ENCODE measurements around the gene DACT3. TPM values are rescaled to one million over a fixed set of nuclear protein-coding genes. Genes with fewer than 3 reads are reported as not detected.

DACT3 gene
- total and polyA plus RNA-seq, 4 donors: 0.32 to 1.4 (median 1.0) TPM

DNA sequence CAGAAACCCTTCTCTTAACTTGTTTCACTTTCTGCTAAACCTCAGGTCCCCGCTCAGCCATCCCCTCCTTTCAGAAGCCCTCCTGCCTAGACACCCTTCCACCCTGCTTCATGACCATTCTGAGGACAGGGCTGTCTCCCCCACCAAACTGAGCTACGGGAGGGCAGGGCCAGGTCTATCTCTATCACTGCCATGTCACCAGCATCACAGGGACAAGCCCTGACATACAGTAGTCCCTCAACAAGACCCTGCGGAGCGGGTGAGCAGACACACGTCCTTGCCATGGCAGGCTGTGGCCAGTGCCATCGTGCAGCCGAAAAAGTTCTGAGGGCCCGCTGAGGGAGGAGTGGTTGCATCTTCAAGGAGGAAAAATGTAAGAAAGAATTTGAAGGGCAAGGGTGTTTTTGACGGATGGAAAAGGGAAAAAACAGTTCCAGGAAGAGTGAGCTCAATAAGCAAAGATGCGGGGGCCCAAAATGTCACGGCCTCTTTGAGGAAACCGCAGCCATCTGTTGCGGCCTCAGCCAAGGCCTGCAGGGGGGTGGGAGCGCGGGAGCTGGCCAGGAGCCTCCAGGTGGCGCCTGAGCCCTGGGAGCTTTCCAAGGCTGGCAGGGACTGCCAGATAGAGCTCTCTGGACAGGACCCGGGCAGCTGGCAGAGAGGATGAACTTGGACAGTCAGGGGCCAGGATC lies 44.2 kb downstream of the DACT3 start:
- no peaks in the 10 kb centered on the region for H3K27me3 ChIP-seq (ENCODE audit: control insufficient read depth in 4 of 4, insufficient read depth in 4 of 4, low read length in 3 of 4)
- peak overlapping the region in 1 of 2 donors; percentile 12 for H3K27ac ChIP-seq (ENCODE audit: low read depth in 1 of 2, low read length in 2 of 2)
- peaks cover 0 to 8% (median 3%) of the 10 kb centered on the region in 4 donors for H3K4me1 ChIP-seq (ENCODE audit: control insufficient read depth in 4 of 4, insufficient read depth in 4 of 4, low read length in 3 of 4)
- H3K4me3 ChIP-seq (ENCODE audit: low read depth in 1 of 3, low read length in 3 of 3): no peak overlapping the region
- H3K9ac ChIP-seq (ENCODE audit: low read depth in 1 of 2, low read length in 2 of 2): no peak overlapping the region
- no peaks in the 10 kb centered on the region for H3K9me3 ChIP-seq (ENCODE audit: control insufficient read depth in 4 of 4, low read length in 3 of 4)
- TF ChIP-seq, protein P1, sequence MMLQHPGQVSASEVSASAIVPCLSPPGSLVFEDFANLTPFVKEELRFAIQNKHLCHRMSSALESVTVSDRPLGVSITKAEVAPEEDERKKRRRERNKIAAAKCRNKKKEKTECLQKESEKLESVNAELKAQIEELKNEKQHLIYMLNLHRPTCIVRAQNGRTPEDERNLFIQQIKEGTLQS (IDR thresholded peaks at IDR 0.05): no peak
- TF ChIP-seq CTCF (IDR thresholded peaks at IDR 0.05; ENCODE audit: low read depth, low read length, missing input control) (peak; percentile 50), FOXA1 (IDR thresholded peaks at IDR 0.05) (no peak), RXRA (IDR thresholded peaks at IDR 0.05) (no peak), FOXA2 (IDR thresholded peaks at IDR 0.05) (no peak), HNF4A (conservative IDR thresholded peaks at IDR 0.05) (no peak), RAD21 (IDR thresholded peaks at IDR 0.05) (peak; percentile 51 to 68), JUND (IDR thresholded peaks at IDR 0.05) (no peak)
- TF ChIP-seq, protein P2, sequence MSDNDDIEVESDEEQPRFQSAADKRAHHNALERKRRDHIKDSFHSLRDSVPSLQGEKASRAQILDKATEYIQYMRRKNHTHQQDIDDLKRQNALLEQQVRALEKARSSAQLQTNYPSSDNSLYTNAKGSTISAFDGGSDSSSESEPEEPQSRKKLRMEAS (IDR thresholded peaks at IDR 0.05): no peak
- DNase-seq (ENCODE audit: low spot score): no peak
- 33% methylated on average over 17 of the region's 17 CpGs for WGBS
- H3K36me3 ChIP-seq (ENCODE audit: control insufficient read depth in 4 of 4, insufficient read depth in 3 of 4, low read depth in 1 of 4, low read length in 3 of 4): no peaks in the 10 kb centered on the region

DNA sequence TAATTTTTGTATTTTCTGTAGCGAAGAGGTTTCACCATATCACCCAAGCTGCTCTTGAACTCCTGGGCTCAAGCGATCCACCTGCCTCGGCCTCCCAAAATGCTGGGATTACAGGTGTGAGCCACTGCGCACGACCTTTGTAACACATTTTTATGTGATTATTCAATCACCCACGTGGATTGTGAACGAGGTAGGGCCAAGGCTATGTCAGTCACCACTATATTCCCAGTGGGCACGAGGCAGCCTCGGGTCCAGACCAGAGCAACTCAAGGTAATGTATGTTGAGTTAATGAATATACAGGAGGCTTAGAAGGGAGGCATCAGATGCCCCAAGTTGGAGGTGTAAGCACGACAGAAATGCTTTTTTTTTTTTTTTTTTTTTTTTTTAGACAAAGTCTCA lies 45.0 kb downstream of the DACT3 start:
- Histone ChIP-seq H3K36me3 (ENCODE audit: control insufficient read depth in 4 of 4, insufficient read depth in 3 of 4, low read depth in 1 of 4, low read length in 3 of 4) (no peaks in the 10 kb centered on the region), H3K4me1 (ENCODE audit: control insufficient read depth in 4 of 4, insufficient read depth in 4 of 4, low read length in 3 of 4) (peaks cover 0 to 6% (median 3%) of the 10 kb centered on the region in 4 donors), H3K27me3 (ENCODE audit: control insufficient read depth in 4 of 4, insufficient read depth in 4 of 4, low read length in 3 of 4) (no peaks in the 10 kb centered on the region), H3K9me3 (ENCODE audit: control insufficient read depth in 4 of 4, low read length in 3 of 4) (no peaks in the 10 kb centered on the region), H3K27ac (ENCODE audit: low read depth in 1 of 2, low read length in 2 of 2) (no peak overlapping the region), H3K9ac (ENCODE audit: low read depth in 1 of 2, low read length in 2 of 2) (no peak overlapping the region), H3K4me3 (ENCODE audit: low read depth in 1 of 3, low read length in 3 of 3) (no peak overlapping the region)
- DNase-seq (ENCODE audit: low spot score): no peak
- WGBS: 82% methylated on average over 10 of the region's 10 CpGs
- TF ChIP-seq TAF1 (conservative IDR thresholded peaks at IDR 0.05): no peak
- TF ChIP-seq RXRA (IDR thresholded peaks at IDR 0.05): no peak
- no peak for TF ChIP-seq HNF4A (conservative IDR thresholded peaks at IDR 0.05)
- no peak for TF ChIP-seq YY1 (IDR thresholded peaks at IDR 0.05)
- no peak for TF ChIP-seq SP1 (IDR thresholded peaks at IDR 0.05)
- no peak for TF ChIP-seq FOXA1 (IDR thresholded peaks at IDR 0.05)
- TF ChIP-seq EGR1 (IDR thresholded peaks at IDR 0.05; ENCODE audit: low read depth in 2 of 2): no peak

DNA sequence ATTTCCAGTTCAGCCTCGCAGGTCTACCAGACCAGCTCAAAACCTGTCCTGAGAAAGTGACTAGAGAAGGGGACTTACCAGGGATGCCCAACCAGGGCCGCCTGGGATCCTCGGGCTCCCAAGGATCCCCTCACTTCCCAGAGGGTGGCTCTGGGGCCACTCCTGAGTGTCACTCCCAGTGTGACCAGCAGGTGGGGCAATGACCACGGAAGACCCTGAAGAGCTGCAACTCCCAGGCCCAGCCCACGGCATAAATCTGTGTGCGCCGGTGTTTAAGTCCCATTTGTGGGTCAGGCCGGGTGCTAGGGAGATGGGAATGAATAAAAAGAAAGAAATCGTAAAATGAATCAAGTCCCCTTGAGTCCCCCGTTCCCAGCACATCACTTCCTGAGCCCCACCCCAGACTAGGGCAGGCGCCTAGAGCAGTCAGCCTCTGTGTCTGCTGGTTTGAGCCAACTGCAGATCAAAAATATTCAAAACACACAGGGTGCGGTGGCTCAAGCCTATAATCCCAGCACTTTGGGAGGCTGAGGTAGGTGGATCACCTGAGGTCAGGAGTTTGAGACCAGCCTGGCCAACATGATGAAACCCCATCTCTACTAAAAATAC lies 46.8 kb downstream of the DACT3 start:
- peaks cover 0 to 6% (median 3%) of the 10 kb centered on the region in 4 donors for H3K4me1 ChIP-seq (ENCODE audit: control insufficient read depth in 4 of 4, insufficient read depth in 4 of 4, low read length in 3 of 4)
- H3K4me3 ChIP-seq (ENCODE audit: low read depth in 1 of 3, low read length in 3 of 3): no peak overlapping the region
- H3K9me3 ChIP-seq (ENCODE audit: control insufficient read depth in 4 of 4, low read length in 3 of 4): no peaks in the 10 kb centered on the region
- WGBS: 17% methylated on average over 12 of the region's 12 CpGs
- H3K36me3 ChIP-seq (ENCODE audit: control insufficient read depth in 4 of 4, insufficient read depth in 3 of 4, low read depth in 1 of 4, low read length in 3 of 4): peaks cover 5 to 10% (median 8%) of the 10 kb centered on the region in 4 donors
- TF ChIP-seq TAF1 (conservative IDR thresholded peaks at IDR 0.05) (no peak), GABPA (IDR thresholded peaks at IDR 0.05 in 1 of 2, conservative IDR thresholded peaks at IDR 0.05 in 1 of 2) (no peak), JUND (IDR thresholded peaks at IDR 0.05) (no peak), HNF4A (conservative IDR thresholded peaks at IDR 0.05) (no peak), RAD21 (IDR thresholded peaks at IDR 0.05) (peak; percentile 78 to 88), HNF4G (IDR thresholded peaks at IDR 0.05) (no peak), NR2F2 (IDR thresholded peaks at IDR 0.05) (no peak), RXRA (IDR thresholded peaks at IDR 0.05) (no peak), FOXA2 (IDR thresholded peaks at IDR 0.05) (no peak), YY1 (IDR thresholded peaks at IDR 0.05) (no peak), EGR1 (IDR thresholded peaks at IDR 0.05; ENCODE audit: low read depth in 2 of 2) (no peak), CTCF (IDR thresholded peaks at IDR 0.05; ENCODE audit: low read depth, low read length, missing input control) (peak; percentile 80), SP1 (IDR thresholded peaks at IDR 0.05) (no peak), FOXA1 (IDR thresholded peaks at IDR 0.05) (no peak)
- TF ChIP-seq, protein P2 (IDR thresholded peaks at IDR 0.05): no peak
- H3K27me3 ChIP-seq (ENCODE audit: control insufficient read depth in 4 of 4, insufficient read depth in 4 of 4, low read length in 3 of 4): no peaks in the 10 kb centered on the region
- no peak overlapping the region for H3K27ac ChIP-seq (ENCODE audit: low read depth in 1 of 2, low read length in 2 of 2)
- DNase-seq (ENCODE audit: low spot score): peak; percentile 88
- H3K9ac ChIP-seq (ENCODE audit: low read depth in 1 of 2, low read length in 2 of 2): no peak overlapping the region
